ENCODE results near the gene S1PR3.

- TF ChIP-seq, protein P1, sequence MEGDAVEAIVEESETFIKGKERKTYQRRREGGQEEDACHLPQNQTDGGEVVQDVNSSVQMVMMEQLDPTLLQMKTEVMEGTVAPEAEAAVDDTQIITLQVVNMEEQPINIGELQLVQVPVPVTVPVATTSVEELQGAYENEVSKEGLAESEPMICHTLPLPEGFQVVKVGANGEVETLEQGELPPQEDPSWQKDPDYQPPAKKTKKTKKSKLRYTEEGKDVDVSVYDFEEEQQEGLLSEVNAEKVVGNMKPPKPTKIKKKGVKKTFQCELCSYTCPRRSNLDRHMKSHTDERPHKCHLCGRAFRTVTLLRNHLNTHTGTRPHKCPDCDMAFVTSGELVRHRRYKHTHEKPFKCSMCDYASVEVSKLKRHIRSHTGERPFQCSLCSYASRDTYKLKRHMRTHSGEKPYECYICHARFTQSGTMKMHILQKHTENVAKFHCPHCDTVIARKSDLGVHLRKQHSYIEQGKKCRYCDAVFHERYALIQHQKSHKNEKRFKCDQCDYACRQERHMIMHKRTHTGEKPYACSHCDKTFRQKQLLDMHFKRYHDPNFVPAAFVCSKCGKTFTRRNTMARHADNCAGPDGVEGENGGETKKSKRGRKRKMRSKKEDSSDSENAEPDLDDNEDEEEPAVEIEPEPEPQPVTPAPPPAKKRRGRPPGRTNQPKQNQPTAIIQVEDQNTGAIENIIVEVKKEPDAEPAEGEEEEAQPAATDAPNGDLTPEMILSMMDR (IDR thresholded peaks at IDR 0.05) = no peak
- no peak for TF ChIP-seq POLR2A (IDR thresholded peaks at IDR 0.05)
Observed at GRCh38 chr9:88995200-88995577, 3.9 kb downstream of the S1PR3 start.
